Esophagus muscularis mucosa (tissue), 4 donors: Measurements from ENCODE around the gene PDE4D. TPM values are rescaled to one million over a fixed set of nuclear protein-coding genes. Genes with fewer than 3 reads are reported as not detected.

Experiments used
- DNase-seq: peaks from one replicate; pipeline ENCODE4 v3.0.0-alpha.2; 2017; ENCODE audit errors: extremely low spot score
- H3K27ac ChIP-seq, 4 donors: fragments of 200-600 bp; sonication (generic); replicated peaks in 1 of 4; 1 replicate in 3 of 4; 2 replicates in 1 of 4; pipeline ENCODE4 v1.5.1; 2016 to 2019; ENCODE audit warnings: mild to moderate bottlenecking in 1 of 4
- H3K27me3 ChIP-seq, 4 donors: fragments of 200-600 bp; sonication (generic); one replicate each; pipeline versions ENCODE4 v1.5.1 to v1.6.0; 2016 to 2019
- H3K36me3 ChIP-seq, 4 donors: fragments of 200-600 bp; sonication (generic); one replicate each; pipeline ENCODE4 v1.5.1; 2016 to 2019
- H3K4me1 ChIP-seq, 4 donors: fragments of 200-600 bp; sonication (generic); one replicate each; pipeline ENCODE4 v1.5.1; 2016 to 2019
- H3K4me3 ChIP-seq, 4 donors: fragments of 200-600 bp; sonication (generic); 1 replicate in 2 of 4; 2 replicates in 2 of 4; pipeline ENCODE4 v1.5.1; 2016 to 2019; ENCODE audit warnings: mild to moderate bottlenecking in 4 of 4, moderate library complexity in 1 of 4
- H3K9me3 ChIP-seq, 4 donors: fragments of 200-600 bp; sonication (generic); 1 replicate in 3 of 4; 2 replicates in 1 of 4; pipeline ENCODE4 v1.5.1; 2016 to 2019
- CTCF ChIP-seq, 3 experiments: fragments of 200-600 bp in 2 of 3; fragments of 450-650 bp in 1 of 3; sonication (generic) in 2 of 3; IDR thresholded peaks; one replicate each; pipeline ENCODE4 v1.5.1; 2017 to 2019; ENCODE audit warnings: antibody characterized with exemption in 3 of 3, mild to moderate bottlenecking in 2 of 3, moderate library complexity in 1 of 3
- EP300 ChIP-seq: sonication (generic); formaldehyde crosslinking; IDR thresholded peaks from one replicate; pipeline ENCODE4 v1.6.1; 2017; ENCODE audit warnings: antibody characterized with exemption
- POLR2A ChIP-seq: fragments of 450-650 bp; IDR thresholded peaks from one replicate; pipeline ENCODE4 v1.6.1; 2017; ENCODE audit warnings: antibody characterized with exemption, moderate library complexity, mild to moderate bottlenecking, low read depth
- POLR2AphosphoS5 ChIP-seq, 2 donors: sonication (generic); formaldehyde crosslinking; IDR thresholded peaks; one replicate each; pipeline ENCODE4 v1.6.1; 2017; ENCODE audit warnings: antibody characterized with exemption in 2 of 2
- WGBS: methylation state at CpG from one replicate; pipeline ENCODE4 v1.1.5; 2018; 5-methylcytosine and 5-hydroxymethylcytosine counted together
- intact Hi-C: fragments of 100-400 bp; cut with DNase I; formaldehyde crosslinking; loops from one replicate; pipeline ENCODE4 v1.15.1; 2023
- total RNA-seq, 4 donors: library from RNA; depleted of rRNA; stranded (reverse); fragments of >200 nt; gene quantifications; one replicate each; pipeline versions ENCODE4 v1.1.0 to v1.2.1, GENCODE V29; 2016

Gene PDE4D
- total RNA-seq, 4 donors from 2014 or later = 39.2 to 87.0 (median 50.2) TPM

GRCh38 chr5:59055745-59056448 is 837.6 kb downstream of the PDE4D start:
- H3K4me1 ChIP-seq = no peaks in the 10 kb centered on the region
- 84% methylated on average over 9 of the region's 9 CpGs for WGBS
- TF ChIP-seq EP300 (no peak), CTCF (IDR thresholded peaks at IDR 0.05) (no peak), POLR2AphosphoS5 (IDR thresholded peaks at IDR 0.05) (no peak), POLR2A (no peak)

GRCh38 chr5:59054963-59055528 is 838.5 kb downstream of the PDE4D start:
- 89% methylated on average over 3 of the region's 3 CpGs for WGBS
- no peak overlapping the region for H3K4me3 ChIP-seq
- H3K9me3 ChIP-seq = no peaks in the 10 kb centered on the region
- H3K36me3 ChIP-seq = no peaks in the 10 kb centered on the region
- TF ChIP-seq POLR2A (no peak), POLR2AphosphoS5 (IDR thresholded peaks at IDR 0.05) (no peak), CTCF (IDR thresholded peaks at IDR 0.05) (no peak), EP300 (no peak)
- H3K27me3 ChIP-seq = no peaks in the 10 kb centered on the region
- no peak overlapping the region for H3K27ac ChIP-seq
- no peak for DNase-seq
- no peaks in the 10 kb centered on the region for H3K4me1 ChIP-seq
- intact Hi-C loops = no loop called here

More at GRCh38 chr5:59055745-59056448, 837.6 kb downstream of the PDE4D start:
- Histone ChIP-seq H3K36me3 (no peaks in the 10 kb centered on the region), H3K4me3 (no peak overlapping the region), H3K27ac (no peak overlapping the region), H3K9me3 (no peaks in the 10 kb centered on the region), H3K27me3 (no peaks in the 10 kb centered on the region)
- DNase-seq = no peak
- intact Hi-C loops = no loop called here

GRCh38 chr5:59051951-59052350 is 841.6 kb downstream of the PDE4D start:
- H3K9me3 ChIP-seq = no peaks in the 10 kb centered on the region
- H3K4me1 ChIP-seq = no peaks in the 10 kb centered on the region
- no peak overlapping the region for H3K27ac ChIP-seq
- no peak for TF ChIP-seq CTCF (IDR thresholded peaks at IDR 0.05)
- TF ChIP-seq EP300 = no peak
- TF ChIP-seq POLR2AphosphoS5 (IDR thresholded peaks at IDR 0.05) = no peak
- TF ChIP-seq POLR2A = no peak
- no peak for DNase-seq
- H3K36me3 ChIP-seq = no peaks in the 10 kb centered on the region
- no peak overlapping the region for H3K4me3 ChIP-seq
- 83% methylated on average over 3 of the region's 3 CpGs for WGBS
- intact Hi-C loops = no loop called here
- no peaks in the 10 kb centered on the region for H3K27me3 ChIP-seq

- TF ChIP-seq CTCF (IDR thresholded peaks at IDR 0.05) (no peak), POLR2AphosphoS5 (IDR thresholded peaks at IDR 0.05) (no peak), EP300 (no peak), POLR2A (no peak)
- H3K4me1 ChIP-seq = no peaks in the 10 kb centered on the region
- H3K27ac ChIP-seq = no peak overlapping the region
- no peaks in the 10 kb centered on the region for H3K9me3 ChIP-seq
- no peaks in the 10 kb centered on the region for H3K27me3 ChIP-seq
- no peak for DNase-seq
- no peak overlapping the region for H3K4me3 ChIP-seq
- WGBS = 26% methylated on average over 2 of the region's 2 CpGs
- H3K36me3 ChIP-seq = no peaks in the 10 kb centered on the region
- intact Hi-C loops = no loop called here
Observed at GRCh38 chr5:59049095-59049494, 844.4 kb downstream of the PDE4D start.
